TTC549 (cell line): ENCODE data around the gene NEUROG2.
"Not testable (repeated sequence)": the region's sequence is repeated elsewhere in the genome, so short reads cannot be mapped to it uniquely, and the experiment has no call there.

Source experiments
- FAIRE-seq: peaks from 2 replicates; lab custom pipeline; 2012; peaks lifted over from hg19 to GRCh38; lab: Jason Lieb, UNC

The NEUROG2 gene

DNA sequence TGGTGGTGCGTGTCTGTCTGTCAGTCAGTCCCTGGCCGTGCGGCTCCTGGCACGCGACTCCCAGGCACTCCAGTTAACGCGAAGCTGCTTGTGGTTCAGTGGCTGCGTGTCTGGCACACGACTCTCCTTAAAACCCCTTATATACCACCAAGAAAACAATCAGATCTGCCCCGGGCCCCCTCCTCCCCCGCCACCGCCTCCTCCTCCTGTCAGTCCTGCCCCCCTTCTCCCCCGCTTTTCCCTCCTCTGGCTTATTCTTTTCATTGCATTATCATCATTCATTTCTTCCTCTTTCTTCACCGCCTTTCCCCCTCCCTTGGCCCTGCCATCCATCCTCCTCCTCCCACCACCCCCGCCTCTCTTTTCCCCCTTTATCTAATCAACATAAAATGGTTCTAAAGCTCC lies at the start of gene NEUROG2:
Gene NEUROG2, minus strand, starts transcription at position 115 of the 405 bp plus-strand sequence. CDS start 705 bp downstream, outside the sequence.
- FAIRE-seq, result no peak

DNA sequence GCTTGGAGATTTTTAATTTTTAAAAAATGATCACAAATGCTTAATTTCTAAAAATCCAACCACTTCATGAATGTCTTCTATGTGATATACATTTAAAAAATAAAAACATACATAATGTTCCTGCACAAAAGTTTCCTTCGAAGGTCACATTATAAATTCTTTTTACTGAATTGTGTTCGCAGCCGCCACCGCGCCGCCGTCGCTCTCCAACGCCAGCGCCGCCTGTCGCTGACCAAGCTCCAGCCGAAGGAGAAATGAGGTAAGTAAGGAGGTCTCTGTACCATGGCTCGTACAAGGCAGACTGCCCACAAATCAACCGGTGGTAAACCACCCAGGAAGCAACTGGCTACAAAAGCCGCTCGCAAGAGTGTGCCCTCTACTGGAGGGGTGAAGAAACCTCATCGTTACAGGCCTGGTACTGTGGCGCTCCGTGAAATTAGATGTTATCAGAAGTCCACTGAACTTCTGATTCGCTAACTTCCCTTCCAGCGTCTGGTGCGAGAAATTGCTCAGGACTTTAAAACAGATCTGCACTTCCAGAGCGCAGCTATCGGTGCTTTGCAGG lies 48.8 kb upstream of the NEUROG2 start:
- no peak for FAIRE-seq

DNA sequence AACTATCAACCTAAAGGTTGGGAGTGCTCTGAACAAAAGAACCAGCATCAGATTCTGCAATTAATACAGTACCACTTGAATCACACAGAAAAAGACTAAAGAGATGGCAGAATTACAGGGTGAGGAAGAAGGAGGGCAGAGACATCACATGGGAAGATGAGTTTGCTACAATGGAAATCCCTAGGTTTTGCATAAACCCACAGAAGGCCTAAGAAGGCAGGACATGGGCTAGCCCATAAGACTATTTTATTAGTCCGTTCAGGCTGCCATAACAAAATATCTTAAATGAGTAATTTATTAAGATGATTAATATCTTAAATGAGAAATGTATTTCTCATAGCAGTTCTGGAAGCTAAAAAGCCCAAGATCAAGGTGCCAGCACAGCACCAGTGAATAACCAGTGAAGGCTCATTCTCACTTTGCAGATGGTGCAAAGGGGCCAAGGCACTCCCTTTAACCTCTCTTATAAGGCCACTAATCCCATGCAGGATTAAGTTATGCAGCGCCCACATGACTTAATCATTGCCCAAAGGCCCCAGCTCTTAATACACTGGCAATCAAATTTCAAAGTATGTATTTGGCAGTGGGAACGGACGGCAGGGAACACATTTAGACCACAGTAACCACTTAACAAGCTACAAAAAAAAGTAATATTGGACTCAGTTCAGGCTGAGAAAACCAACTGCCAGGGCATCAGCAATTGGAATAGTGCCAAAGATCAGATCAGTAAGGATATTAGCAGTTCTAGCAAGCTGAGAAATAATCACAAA lies 47.6 kb upstream of the NEUROG2 start:
- no peak for FAIRE-seq

DNA sequence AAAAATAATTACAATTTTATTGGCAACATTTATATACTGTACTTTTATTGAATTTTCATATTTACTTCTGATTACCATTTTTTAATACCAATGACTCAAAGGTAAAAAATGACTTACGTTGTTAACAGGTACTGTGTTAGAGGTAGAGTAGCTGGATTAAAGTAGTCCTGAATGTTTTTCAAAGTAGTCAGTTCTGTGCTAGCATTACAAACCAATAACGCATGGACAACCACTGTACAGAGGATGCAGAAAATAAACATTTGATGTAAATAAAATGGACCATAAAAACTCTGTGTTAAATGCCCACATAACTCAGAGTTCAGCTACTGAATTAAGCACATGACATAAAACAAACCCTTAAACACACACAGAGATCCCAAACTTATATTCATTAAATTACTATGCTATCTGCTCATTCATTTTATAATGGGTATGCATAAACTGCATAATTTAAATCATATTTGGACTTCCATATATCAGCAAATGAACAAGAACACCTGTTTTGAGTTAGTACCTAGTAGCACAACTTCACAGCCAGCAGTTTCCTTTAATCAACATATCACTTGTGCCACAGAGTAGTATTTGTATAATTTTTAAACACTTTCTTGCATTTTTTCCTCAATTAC lies 46.4 kb upstream of the NEUROG2 start:
- FAIRE-seq, result no peak

DNA sequence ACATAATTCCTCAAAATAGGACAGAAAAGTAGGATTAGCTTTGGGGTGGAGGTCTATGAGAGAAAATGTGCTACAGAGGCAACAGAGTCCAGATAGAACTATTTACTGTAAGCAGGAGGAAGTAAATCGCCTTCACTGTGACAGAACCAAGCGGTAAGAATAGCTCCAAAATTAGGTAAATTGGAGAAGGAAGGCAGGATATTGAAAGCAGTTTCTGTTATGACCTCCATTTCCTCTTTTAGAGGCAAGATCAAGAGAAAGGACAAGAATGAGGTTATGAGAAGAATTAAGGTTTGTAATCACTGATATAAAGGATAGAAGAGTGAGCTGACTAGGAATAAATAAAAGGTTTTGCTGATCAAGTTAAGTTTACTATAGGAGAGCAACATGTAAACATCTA lies 44.1 kb upstream of the NEUROG2 start:
- FAIRE-seq, result no peak

DNA sequence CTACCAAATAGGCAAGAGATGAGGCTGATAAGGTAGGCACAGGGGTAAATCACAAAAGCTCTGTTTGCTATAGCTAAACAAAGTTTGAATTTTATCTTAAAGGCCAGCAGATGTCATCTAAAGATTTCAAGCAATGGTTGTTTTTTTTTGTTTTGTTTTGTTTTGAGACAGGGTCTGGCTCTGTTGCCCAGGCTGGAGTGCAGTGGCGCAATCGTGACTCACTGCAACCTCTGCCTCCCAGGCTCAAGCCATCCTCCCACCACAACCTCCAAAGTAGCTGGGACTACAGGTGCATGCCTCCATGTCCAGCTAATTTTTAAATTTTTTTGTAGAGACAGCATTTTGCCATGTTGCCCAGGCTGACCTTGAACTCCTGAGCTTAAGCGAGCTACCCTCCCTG lies 43.1 kb upstream of the NEUROG2 start:
- no peak for FAIRE-seq

DNA sequence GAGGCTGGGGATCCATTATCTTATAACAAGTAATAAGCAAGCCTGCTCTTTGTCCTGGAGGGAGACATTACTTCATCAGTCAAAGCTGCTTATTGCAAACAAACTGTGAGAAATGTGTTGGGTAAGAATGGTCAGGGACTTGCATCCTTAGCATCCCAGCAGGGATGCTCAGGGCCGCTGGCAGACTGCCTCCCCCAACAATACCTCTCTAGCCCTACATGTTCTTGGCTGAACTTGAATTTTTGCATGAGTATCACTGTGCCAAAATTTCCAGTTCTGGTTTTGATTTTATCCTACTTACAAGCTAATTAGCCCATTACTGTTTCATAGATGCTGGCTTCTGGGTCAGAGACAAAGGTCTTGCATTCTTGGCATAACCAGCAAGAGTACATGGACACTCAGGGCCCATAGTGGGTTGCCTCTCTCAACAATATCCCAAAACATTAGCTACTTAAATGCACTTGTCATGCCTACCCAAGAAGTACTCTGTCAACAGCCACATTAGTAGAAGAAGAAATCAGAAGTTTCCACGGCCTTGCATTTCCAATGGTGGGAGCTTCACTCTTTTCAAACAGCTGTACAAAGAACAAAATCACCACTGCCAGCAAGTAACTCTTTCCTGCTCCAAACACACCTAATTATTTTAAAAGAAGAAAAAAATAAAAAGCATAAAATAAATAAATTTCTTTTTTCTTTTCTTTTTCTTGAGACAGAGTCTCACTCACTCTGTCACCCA lies 41.9 kb upstream of the NEUROG2 start:
- FAIRE-seq, result no peak

DNA sequence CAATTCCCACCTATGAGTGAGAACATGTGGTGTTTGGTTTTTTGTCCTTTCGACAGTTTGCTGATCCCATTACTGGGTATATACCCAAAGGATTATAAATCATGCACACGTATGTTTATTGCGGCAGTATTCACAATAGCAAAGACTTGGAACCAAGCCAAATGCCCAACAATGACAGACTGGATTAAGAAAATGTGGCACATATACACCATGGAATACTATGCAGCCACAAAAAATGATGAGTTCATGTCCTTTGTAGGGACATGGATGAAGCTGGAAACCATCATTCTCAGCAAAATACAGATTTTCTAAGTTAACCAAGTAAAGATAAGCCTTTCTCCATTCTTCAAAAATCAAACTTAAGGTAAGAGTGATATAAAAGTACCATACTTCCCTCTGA lies 38.3 kb upstream of the NEUROG2 start:
- not testable (repeated sequence) for FAIRE-seq

DNA sequence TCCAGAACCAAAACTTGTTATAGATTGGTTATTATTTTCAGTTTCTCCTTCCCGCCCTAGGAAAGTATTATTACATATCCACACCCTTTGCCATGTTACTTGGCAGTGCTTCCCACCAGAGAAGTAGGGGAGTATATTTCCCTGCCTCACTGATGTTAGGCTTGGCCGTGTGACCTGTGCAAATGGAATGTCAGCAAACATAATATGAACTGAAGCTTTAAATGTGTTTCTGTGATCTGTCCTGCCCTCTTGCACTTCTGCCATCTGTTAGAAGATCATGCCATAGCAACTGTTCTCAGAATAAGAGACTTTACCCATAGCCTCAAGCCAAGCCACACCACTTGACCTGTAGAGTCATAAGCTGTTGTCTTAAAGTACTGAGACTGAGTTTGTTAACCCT lies 36.7 kb upstream of the NEUROG2 start:
- no peak for FAIRE-seq

DNA sequence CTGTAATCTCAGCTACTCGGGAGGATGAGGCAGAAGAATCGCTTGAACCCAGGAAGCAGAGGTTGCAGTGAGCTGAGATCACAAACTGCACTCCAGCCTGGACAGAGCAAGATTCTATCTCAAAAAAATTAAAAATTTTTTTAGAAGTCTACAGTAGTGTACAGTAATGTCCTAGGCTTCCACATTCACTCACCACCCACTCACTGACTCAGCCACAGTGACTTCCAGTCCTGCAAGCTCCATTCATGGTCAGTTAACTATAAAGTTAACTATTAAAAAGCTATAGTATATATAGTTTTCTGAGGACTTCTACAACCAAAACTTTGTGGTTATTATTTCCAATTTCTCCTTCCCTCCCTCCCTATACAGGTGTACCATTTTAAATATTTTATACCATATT lies 34.7 kb upstream of the NEUROG2 start:
- FAIRE-seq, result no peak

DNA sequence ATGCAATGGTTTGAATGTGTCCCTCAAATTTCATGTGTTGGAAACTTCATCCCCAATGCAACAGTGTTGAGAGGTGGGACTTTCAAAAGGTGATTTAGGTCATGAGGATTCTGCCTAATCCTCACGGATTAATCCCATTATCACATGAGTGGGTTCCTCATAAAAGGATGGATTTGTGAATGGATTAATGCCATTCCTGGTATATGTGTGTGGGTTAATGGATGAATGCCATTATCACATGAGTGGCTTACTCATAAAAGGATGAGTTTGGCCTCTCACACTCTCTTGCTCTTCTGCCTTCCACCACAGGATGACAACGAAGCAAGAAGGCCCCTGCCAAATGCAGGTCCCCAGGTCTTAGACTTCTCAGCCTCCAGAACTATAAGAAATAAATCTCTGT lies 30.5 kb upstream of the NEUROG2 start:
- FAIRE-seq, result no peak

DNA sequence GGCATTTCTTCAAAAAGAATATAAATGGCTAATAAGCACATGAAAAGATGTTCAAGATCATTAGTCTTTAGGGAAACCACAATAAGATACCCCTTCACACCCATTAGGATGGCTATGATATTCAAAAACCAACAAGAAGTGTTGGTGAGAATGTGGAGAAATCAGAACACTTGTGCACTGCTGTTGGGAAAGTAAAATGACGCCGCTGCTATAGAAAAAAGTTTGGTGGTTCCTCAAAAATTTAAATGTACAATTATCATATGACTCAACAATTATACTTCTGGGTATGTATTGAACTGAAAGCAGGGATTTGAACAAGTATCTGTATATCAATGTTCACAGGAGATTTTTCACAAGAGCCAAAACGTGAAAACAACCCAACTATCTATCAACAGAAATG lies 29.4 kb upstream of the NEUROG2 start:
- FAIRE-seq, result no peak

DNA sequence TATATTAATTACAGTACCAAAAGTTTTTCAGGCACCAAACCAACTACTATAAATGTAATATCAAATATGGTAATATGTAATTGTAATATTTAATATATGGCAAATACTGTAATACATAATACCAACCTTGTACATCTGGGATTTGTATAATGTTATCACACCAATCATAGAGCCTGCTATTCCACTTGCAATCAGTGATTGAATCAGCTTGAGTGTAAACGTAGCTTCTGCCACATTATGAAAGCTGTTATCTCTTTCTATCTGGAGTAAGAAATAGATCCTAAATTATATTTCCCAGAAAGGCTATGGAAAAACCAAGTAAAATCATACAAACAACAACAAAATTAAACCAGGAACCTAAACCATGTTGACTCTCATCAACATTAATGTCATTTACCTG lies 24.7 kb upstream of the NEUROG2 start:
- FAIRE-seq, result no peak

DNA sequence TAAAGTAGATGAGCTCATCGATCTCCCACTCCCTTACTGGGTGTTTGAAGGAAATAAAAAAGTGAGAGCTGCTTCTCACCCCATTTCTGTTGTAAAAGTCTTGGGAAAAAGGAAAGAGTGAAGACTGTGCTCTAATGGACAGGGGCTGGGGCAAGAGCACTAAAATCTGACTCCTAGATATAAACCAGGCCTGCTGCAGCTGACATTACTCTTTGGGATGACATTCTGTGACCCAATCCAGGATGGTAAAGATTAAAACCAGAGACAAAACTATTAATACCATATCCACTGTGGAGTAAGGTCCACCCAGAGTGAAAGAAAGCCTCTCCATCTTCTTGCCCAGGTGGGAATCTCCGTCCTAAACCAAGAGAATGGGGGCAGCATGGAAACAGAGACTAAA lies 20.1 kb upstream of the NEUROG2 start:
- no peak for FAIRE-seq

DNA sequence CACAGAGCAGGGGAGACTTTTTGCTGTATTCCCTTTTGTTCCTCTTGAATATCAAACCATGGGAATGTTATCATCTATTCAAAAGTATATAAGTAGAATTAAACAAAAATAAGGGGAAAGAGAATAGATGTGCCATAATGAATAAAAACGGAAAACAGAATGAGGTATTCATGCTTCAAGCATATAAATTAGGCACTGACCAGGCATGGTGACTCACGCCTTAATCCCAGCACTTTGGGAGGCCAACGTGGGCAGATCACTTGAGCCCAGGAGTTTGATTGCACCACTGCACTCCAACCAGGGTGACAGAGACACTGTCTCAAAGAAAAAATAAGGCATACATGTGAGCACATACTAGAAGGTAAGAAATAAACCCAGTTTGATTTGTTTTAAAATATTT lies 16.3 kb upstream of the NEUROG2 start:
- FAIRE-seq, result no peak

DNA sequence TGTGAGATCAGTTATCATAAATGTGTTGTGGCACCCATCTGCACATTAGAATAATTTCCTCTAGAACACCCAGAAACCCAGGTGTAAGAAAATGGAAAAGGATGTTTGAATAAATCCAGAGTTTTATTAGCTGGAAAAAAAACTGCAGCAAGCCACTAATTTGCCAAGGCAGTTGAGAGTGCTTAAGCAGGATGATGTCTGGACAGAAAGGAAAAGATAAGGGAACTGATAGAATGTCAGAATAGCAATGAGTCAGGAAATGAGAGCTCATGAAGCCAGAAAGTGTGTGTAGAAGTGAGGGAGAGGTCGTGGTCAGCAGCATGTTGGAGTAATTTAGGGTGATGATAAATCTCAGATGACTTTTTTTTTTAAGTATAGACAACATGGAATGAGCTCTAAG lies 15.2 kb upstream of the NEUROG2 start:
- FAIRE-seq, result no peak

DNA sequence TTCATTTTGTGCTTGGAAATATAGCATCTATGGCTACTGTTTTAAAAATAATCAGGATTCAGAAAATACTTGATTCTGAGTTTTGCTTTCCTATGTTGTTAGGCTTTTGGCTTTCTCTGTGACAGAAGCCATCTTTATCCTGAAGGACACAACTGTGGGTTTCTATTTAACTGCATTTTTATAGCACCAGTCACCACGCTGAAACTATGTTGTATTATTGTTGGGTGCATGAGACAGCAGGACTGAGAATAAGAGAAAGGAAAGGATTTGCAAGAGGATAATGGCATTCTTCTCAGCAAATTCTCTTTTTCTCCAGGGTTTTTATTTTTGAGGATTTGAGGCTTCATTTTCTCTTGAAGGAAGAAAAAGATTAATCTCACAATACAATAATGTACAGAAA lies 10.1 kb upstream of the NEUROG2 start:
- FAIRE-seq, result no peak

DNA sequence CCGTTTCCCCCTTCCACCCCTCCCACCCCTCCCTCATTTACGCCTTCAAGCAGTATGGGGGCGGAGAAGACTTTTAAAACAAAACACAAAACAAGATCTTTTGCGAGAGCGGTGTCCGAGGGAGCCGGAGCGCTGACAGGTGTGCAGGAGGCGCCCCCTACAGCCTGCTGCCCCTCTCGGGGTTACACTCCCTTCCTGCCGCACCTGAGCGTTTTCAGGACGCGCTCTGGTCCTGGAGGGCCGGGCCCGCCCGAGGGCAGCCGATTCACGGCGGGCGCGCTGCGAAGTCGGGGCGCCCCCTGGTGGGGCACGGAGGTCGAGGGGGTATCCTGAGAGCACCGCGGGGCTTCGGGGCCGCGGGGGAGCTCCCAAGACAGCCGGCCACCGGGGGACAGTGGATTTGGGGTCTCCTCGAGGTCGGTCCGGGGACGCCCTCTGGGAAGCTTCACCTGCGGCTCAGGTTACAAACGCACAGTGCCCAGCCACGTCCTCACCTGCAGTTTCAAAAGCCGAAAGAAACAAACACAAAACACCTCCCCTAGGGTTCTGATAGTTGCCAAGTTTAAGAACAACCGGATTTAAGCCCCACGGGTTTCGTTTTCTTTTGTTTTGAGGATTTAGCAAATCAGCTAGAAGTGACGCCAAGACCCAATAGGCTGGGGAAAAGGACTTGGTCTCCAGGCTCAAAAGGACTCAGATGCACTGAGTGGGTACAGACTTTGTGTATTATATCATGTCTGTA lies 8.0 kb upstream of the NEUROG2 start:
- FAIRE-seq, result no peak

DNA sequence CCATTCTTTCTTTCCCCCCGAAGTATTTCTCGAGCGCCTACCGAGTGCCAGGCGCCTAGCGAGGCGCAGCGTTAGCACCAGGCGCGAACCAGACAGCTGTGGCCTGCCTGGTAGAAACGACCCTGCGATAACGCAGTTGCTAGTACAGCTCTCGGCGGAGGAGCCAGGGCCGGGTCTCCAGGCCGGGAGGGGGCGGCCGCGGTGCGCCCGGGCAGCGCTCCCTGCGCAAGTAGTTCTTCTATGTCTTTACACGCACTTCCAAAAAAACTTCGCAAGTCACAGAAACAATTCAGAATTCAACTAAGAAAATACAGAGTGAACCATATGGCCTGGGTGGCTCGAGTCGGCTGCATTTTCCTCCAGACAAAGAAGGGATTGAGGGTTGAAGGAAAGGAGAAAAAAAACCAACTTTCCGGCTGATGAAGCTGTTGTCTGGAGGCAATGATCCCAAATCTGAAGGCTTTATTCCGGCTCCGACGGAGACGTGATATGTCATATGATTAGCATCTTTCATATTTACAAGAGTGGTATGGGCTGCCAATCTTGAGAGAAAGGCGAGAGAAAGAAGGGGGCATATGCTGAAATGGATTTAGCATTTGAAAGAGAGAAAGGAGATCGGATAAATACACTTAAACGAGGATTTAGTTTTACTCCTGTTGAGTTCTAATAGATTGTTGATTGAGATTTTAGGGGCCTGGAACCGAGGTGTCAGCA lies 7.2 kb upstream of the NEUROG2 start:
- no peak for FAIRE-seq

DNA sequence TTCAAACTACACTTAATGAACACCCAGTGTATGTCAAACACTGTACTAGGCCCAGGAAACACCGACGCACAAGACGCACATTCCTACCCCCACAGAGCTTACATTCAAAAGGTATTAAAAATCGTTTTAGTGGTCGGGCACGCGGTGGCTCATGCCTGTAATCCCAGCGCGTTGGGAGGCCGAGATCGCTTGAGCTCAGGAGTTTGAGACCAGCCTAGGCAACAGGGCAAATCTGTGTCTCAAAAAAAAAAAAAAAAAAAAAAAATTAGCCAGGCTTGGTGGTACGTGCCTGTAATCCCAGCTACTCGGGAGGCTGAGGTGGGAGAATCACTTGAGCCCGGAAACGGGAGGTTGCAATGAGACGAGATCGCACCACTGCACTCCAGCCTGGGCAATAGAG lies 6.5 kb upstream of the NEUROG2 start:
- not testable (repeated sequence) for FAIRE-seq

DNA sequence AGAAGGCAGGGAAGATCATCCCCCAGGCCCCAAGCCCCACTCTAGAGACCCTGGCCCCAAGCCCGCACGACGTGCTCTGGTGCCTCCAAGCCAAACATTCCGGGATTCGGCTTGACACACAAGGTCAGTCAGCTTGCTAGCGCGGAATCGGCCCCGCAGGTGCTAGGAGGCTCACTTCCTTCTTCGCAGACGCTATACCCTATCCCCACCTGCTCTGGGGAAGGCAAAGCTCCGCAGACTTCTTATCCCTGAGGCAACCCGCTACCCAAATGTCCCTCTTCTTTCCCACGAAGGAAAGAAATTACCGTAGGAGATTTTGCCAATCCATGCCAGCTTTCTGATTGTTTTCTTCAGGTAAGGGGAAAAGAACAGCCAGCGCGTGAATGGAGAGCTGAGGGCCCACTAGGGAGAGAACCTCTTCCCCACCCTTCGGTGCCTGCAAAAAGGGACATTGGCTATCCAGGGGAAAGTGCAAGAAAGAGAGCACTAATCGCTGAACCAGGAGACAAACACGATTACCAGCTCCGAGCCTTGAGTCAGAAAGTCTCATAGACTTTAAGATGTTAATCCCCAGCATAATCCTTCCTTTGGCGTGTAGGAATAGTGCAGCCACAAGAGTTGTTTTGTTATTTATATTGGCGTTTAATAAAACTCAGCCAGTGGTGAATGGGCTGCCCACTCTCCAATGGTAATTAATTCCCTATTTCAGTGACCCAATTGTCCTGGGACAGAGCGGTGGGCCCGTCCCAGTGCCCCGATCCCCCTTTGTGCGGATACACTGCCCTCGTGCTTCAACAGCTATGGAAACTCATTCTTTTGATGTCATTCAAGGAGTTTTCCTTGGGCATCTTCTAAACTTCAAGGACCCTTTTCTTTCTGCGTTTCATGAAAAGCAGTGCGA lies 5.4 kb upstream of the NEUROG2 start:
- FAIRE-seq, result no peak
